ENCODE data around the gene PHF12. TPM values are rescaled to one million over a fixed set of nuclear protein-coding genes. Genes with fewer than 3 reads are reported as not detected.

The PHF12 gene
- total RNA-seq, 1 donor from 2014 or later, result 69.3 TPM

DNA sequence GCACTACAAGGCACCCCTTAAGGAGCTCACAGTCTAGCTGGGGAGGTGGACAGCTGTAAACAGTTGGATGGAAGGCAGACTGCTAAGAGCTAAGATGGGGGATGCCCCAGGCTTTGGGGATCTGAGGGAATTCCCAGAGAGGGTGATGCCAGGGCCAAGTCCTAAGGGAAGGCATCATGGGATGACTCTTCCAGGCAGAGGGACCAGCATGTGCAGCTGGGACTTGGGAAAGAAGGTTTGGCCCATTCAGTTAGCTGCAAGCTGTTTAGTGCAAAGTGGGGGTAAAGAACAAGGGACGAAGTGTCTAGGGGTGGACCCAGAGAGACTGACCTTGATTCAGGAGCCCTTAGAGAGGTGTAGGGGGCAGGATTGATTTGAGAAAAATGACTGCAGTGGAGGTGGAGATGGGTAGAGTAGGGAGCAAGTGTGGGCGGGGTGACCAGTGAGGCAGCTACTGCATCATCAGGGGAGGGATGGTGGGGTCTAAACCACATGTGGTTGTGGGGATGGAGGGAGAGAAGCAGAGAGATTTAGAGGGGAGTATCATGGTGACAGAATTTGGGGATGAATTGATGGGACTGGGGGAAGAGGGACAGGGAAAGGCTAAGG lies 27.1 kb upstream of the PHF12 start:
- H3K4me1 Mint-ChIP-seq, result peaks cover 7% of the 10 kb centered on the region
- H3K4me3 Mint-ChIP-seq, result no peak overlapping the region
- peaks cover 57% of the 10 kb centered on the region for H3K27me3 Mint-ChIP-seq (ENCODE audit: low read depth)
- DNase-seq (ENCODE audit: low spot score in 2 of 2, unreplicated experiment in 2 of 2), result no peak
- no peak overlapping the region for H3K27ac Mint-ChIP-seq
- no peaks in the 10 kb centered on the region for H3K36me3 Mint-ChIP-seq
- no peaks in the 10 kb centered on the region for H3K9me3 Mint-ChIP-seq
- TF ChIP-seq, protein P1, sequence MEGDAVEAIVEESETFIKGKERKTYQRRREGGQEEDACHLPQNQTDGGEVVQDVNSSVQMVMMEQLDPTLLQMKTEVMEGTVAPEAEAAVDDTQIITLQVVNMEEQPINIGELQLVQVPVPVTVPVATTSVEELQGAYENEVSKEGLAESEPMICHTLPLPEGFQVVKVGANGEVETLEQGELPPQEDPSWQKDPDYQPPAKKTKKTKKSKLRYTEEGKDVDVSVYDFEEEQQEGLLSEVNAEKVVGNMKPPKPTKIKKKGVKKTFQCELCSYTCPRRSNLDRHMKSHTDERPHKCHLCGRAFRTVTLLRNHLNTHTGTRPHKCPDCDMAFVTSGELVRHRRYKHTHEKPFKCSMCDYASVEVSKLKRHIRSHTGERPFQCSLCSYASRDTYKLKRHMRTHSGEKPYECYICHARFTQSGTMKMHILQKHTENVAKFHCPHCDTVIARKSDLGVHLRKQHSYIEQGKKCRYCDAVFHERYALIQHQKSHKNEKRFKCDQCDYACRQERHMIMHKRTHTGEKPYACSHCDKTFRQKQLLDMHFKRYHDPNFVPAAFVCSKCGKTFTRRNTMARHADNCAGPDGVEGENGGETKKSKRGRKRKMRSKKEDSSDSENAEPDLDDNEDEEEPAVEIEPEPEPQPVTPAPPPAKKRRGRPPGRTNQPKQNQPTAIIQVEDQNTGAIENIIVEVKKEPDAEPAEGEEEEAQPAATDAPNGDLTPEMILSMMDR (IDR thresholded peaks at IDR 0.05; ENCODE audit: unreplicated experiment), result no peak

DNA sequence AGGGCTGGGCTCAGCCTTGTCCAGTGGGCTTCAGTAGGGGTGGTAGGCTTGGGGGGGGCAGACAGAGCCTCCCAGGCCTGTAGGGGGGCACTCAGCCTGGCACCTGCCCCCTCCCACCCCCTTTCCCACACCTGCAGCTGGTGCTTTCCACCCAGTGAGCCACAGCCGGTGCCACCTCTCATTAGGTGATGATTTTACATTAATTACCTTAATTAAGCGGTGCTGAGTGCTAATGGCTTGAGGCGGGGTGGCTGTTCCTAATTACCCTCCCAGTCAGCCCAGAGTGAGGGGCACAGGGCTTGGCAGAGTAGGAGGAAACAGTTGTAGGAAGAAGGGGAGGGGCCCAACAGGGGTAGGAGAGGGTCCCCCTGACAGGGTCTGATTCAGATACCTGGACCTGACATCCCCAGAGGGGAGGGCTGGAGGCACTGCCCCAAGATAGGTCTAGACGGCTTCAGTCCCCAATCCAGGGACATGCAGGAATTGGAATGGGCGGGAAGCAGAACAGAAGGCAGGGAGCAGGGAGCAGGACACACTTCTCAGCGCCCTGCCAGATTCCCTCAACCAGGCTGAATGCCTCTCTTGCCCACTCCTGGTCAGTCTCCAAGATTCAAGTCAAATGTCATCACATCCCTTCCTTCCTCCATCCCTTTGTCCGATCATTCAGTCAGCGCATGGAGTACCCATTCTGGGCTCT lies 26.5 kb upstream of the PHF12 start:
- H3K27me3 Mint-ChIP-seq (ENCODE audit: low read depth), result peaks cover 52% of the 10 kb centered on the region
- TF ChIP-seq, protein P1 (IDR thresholded peaks at IDR 0.05; ENCODE audit: unreplicated experiment), result no peak
- peaks cover 10% of the 10 kb centered on the region for H3K4me1 Mint-ChIP-seq
- no peaks in the 10 kb centered on the region for H3K36me3 Mint-ChIP-seq
- no peaks in the 10 kb centered on the region for H3K9me3 Mint-ChIP-seq
- H3K27ac Mint-ChIP-seq, result no peak overlapping the region
- H3K4me3 Mint-ChIP-seq, result no peak overlapping the region
- DNase-seq (ENCODE audit: low spot score in 2 of 2, unreplicated experiment in 2 of 2), result no peak

DNA sequence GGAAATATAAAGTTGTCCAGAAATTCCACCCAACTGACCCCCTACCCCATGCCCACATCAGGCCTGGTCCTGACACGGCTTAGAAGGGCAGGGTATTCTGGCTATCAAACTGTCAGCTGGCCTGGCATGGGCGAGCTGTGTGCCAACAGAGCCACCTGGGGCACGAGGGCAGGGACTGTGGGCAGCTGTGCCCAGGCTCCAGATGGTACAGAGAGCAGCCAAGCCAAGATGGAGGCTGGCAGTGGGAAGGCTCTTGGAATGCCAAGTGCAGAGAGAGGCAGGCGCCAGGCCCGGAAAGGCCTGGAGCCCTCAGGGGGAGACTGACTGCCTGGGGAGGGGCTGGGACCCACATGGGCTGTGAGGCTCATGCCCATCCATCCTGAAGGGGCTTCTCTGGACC lies 24.3 kb upstream of the PHF12 start:
- no peak overlapping the region for H3K4me3 Mint-ChIP-seq
- TF ChIP-seq, protein P1 (IDR thresholded peaks at IDR 0.05; ENCODE audit: unreplicated experiment), result no peak
- H3K36me3 Mint-ChIP-seq, result no peaks in the 10 kb centered on the region
- H3K4me1 Mint-ChIP-seq, result peaks cover 14% of the 10 kb centered on the region
- no peaks in the 10 kb centered on the region for H3K9me3 Mint-ChIP-seq
- peaks cover 59% of the 10 kb centered on the region for H3K27me3 Mint-ChIP-seq (ENCODE audit: low read depth)
- no peak for DNase-seq (ENCODE audit: low spot score in 2 of 2, unreplicated experiment in 2 of 2)
- H3K27ac Mint-ChIP-seq, result no peak overlapping the region

DNA sequence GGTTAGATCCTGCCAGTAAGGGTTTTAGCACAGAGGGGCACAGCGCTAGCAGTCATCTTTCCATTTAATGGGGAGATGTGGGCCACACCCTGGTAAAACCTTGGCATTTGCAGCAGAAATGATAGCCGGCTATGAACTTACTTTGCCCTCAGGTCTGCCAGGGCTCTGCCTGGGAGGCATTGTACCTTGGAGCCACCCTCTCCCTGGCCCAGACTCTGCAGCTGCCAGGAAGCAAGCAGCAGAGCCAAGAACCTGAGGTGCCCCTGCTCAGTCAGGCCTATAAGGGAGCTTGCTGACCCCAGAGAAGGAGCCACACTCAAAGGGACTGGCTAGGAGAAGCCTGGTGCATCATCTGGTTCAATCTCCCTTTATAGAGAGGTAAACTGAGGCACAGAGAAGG lies 23.7 kb upstream of the PHF12 start:
- Mint-ChIP-seq H3K27ac (no peak overlapping the region), H3K9me3 (no peaks in the 10 kb centered on the region), H3K4me3 (no peak overlapping the region), H3K4me1 (peaks cover 19% of the 10 kb centered on the region), H3K36me3 (no peaks in the 10 kb centered on the region), H3K27me3 (ENCODE audit: low read depth) (peaks cover 62% of the 10 kb centered on the region)
- no peak for DNase-seq (ENCODE audit: low spot score in 2 of 2, unreplicated experiment in 2 of 2)
- TF ChIP-seq, protein P1 (IDR thresholded peaks at IDR 0.05; ENCODE audit: unreplicated experiment), result no peak

DNA sequence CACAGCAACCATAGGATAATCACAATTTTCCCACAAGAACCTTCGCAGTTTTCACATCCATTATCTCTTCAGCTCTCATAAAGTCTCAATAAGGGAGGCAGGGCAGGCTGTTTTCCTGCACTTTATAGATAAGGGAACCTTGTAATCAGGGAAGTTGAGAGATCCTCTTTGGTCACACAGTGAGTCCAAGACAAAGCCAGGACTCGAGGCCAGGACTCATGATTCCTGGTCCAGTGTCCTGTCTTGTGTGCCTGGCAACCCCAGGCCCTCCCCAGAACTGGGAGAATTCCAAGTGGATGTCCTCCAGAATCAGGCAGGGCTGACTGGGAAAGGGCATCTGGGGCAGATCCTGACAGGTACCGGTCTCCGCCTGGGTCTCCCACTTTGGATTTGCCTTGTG lies 23.1 kb upstream of the PHF12 start:
- Mint-ChIP-seq H3K9me3 (no peaks in the 10 kb centered on the region), H3K27me3 (ENCODE audit: low read depth) (peaks cover 63% of the 10 kb centered on the region), H3K27ac (no peak overlapping the region), H3K4me3 (no peak overlapping the region), H3K36me3 (no peaks in the 10 kb centered on the region), H3K4me1 (peaks cover 21% of the 10 kb centered on the region)
- TF ChIP-seq, protein P1 (IDR thresholded peaks at IDR 0.05; ENCODE audit: unreplicated experiment), result no peak
- DNase-seq (ENCODE audit: low spot score in 2 of 2, unreplicated experiment in 2 of 2), result no peak

All from mesothelial cell of epicardium (in vitro differentiated cells).